ENCODE results near the gene TCF7. TPM values are rescaled to one million over a fixed set of nuclear protein-coding genes. Genes with fewer than 3 reads are reported as not detected.

The TCF7 gene
- total and polyA plus RNA-seq, 12 donors, result 2.8 to 9.6 (median 6.3) TPM

DNA sequence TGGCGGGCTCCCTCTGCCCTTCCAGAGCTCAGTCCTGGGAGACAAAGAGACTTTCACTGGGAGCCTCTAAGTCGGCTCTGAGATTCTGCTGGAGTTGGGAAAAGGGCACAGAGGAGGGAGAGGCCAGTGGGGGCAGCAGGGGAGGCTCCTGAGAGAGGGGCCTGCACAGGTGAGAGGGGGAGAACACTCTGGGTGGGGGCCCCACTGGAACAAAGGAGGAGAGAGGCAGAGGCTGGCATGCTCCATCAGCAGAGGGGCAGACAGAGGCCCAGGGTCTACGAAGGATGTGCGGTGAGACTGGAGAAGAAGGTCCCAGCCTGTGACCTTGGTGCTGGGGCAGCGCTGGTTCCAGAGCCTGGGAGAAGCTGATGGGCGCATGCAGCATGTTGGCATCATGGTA, 8.9 kb downstream of the TCF7 start:
- DNase-seq, result no peak
- intact Hi-C loops (cut with DNase I), result no loop called here
- H3K9me3 ChIP-seq (replicated peaks in 1 of 3), result no peaks in the 10 kb centered on the region
- TF ChIP-seq POLR2A (IDR thresholded peaks at IDR 0.05) (no peak), CTCF (IDR thresholded peaks at IDR 0.05) (no peak)
- peaks cover 0 to 17% of the 10 kb centered on the region in 2 donors for H3K4me1 ChIP-seq (replicated peaks in 1 of 2)
- no peaks in the 10 kb centered on the region for H3K36me3 ChIP-seq (replicated peaks in 1 of 2)
- no peak overlapping the region for H3K27ac ChIP-seq
- H3K27me3 ChIP-seq, result no peaks in the 10 kb centered on the region
- 91 to 94% (median 92%) methylated on average over 5 to 6 of the region's 6 CpGs for WGBS, 4 donors
- H3K4me3 ChIP-seq, result no peak overlapping the region

GRCh38 chr5:134124289-134125038, 10.0 kb downstream of the TCF7 start:
- H3K4me3 ChIP-seq, result no peak overlapping the region
- intact Hi-C loops (cut with DNase I), result no loop called here
- TF ChIP-seq CTCF (IDR thresholded peaks at IDR 0.05), result no peak
- TF ChIP-seq POLR2A (IDR thresholded peaks at IDR 0.05), result no peak
- DNase-seq, result no peak
- H3K36me3 ChIP-seq (replicated peaks in 1 of 2), result no peaks in the 10 kb centered on the region
- H3K4me1 ChIP-seq (replicated peaks in 1 of 2), result peaks cover 0 to 28% of the 10 kb centered on the region in 2 donors
- no peaks in the 10 kb centered on the region for H3K27me3 ChIP-seq
- no peaks in the 10 kb centered on the region for H3K9me3 ChIP-seq (replicated peaks in 1 of 3)
- WGBS, 4 donors, result 83 to 96% (median 89%) methylated on average over 7 to 8 of the region's 8 CpGs
- peak overlapping the region in 2 of 5 donors; percentile 69 to 77 for H3K27ac ChIP-seq

DNA sequence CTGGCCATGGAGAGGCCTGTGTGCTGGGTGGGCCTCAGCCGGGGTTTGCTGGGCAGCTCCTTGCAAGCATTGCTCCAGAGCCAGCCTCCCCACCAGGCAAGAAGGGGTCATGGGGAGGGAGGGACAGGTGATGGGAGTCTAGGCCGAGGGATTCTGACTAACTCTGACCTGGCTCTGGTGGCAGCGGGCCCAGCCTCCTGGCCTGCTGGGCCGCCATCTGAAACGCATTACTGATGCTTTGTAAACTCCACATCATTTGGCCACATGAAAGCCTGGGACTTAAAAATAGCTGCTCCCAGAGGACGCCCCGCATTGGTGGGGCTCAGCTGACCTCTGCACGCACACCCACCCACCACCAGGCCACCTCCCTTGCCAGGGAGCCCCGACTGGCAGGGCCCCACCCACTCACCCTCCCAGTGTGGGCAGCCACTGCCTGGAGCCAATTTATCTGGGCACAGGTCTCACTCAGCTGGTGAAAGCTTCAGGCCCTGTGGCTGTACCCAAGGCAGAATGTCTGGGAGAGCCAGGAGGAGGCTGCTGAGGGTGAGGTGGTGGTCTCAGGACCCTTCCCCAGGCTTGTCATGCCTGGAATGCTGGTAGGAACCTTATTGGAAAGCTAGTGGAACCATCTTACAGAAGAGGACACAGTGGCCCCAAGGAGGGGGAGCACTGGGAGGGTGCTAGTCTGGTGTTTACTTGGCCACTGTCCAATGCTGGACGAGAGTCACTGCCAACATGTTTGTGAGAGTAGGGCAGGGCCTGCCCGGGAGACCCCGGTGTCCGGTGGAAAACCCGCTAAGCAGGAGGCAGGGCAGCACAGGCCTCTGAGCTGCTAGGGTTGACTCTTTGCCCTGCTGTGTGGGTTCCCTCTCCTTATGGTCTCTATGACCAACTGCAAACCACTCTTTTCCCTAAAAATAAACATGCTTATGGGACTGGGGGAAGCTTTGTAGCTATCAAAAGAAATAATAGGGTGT, 10.8 kb downstream of the TCF7 start:
- peaks cover 0 to 30% of the 10 kb centered on the region in 2 donors for H3K4me1 ChIP-seq (replicated peaks in 1 of 2)
- H3K4me3 ChIP-seq, result no peak overlapping the region
- no peaks in the 10 kb centered on the region for H3K27me3 ChIP-seq
- DNase-seq, result peak in 6 of 7 donors; percentile 53 to 75 (median 67)
- no peaks in the 10 kb centered on the region for H3K9me3 ChIP-seq (replicated peaks in 1 of 3)
- intact Hi-C loops (cut with DNase I), result no loop called here
- H3K27ac ChIP-seq, result peak overlapping the region in 2 of 5 donors; percentile 69 to 77
- WGBS, 4 donors, result 44 to 49% (median 47%) methylated on average over 7 to 14 of the region's 14 CpGs
- TF ChIP-seq POLR2A (IDR thresholded peaks at IDR 0.05) (no peak), CTCF (IDR thresholded peaks at IDR 0.05) (no peak)
- no peaks in the 10 kb centered on the region for H3K36me3 ChIP-seq (replicated peaks in 1 of 2)

- intact Hi-C loops (cut with DNase I), result no loop called here
- Histone ChIP-seq H3K9me3 (replicated peaks in 1 of 3) (no peaks in the 10 kb centered on the region), H3K4me1 (replicated peaks in 1 of 2) (peaks cover 0 to 30% of the 10 kb centered on the region in 2 donors), H3K36me3 (replicated peaks in 1 of 2) (peaks cover 0 to 4% of the 10 kb centered on the region in 2 donors), H3K27me3 (no peaks in the 10 kb centered on the region), H3K27ac (no peak overlapping the region), H3K4me3 (no peak overlapping the region)
- TF ChIP-seq CTCF (IDR thresholded peaks at IDR 0.05) (no peak), POLR2A (IDR thresholded peaks at IDR 0.05) (no peak)
- 56 to 61% (median 57%) methylated on average over 10 to 15 of the region's 15 CpGs for WGBS, 4 donors
- DNase-seq, result peak in 5 of 7 donors; percentile 49 to 87 (median 76)
These were observed 12.9 kb downstream of the TCF7 start for GRCh38 chr5:134127376-134127861.
